ENCODE data around the gene TRPM3. TPM values are rescaled to one million over a fixed set of nuclear protein-coding genes. Genes with fewer than 3 reads are reported as not detected.

Gene TRPM3
- total RNA-seq, 4 donors from 2014 or later = under 0.01 to 0.26 (median under 0.01) TPM

- no peak overlapping the region for H3K4me3 ChIP-seq
- H3K9me3 ChIP-seq = no peaks in the 10 kb centered on the region
- DNase-seq = no peak
- 38 to 57% methylated on average over 2 of the region's 2 CpGs for WGBS, 2 donors
- no peak overlapping the region for H3K27ac ChIP-seq
- no peaks in the 10 kb centered on the region for H3K4me1 ChIP-seq
- intact Hi-C loops (cut with DNase I) = no loop called here
- no peaks in the 10 kb centered on the region for H3K36me3 ChIP-seq
- TF ChIP-seq, protein P1, sequence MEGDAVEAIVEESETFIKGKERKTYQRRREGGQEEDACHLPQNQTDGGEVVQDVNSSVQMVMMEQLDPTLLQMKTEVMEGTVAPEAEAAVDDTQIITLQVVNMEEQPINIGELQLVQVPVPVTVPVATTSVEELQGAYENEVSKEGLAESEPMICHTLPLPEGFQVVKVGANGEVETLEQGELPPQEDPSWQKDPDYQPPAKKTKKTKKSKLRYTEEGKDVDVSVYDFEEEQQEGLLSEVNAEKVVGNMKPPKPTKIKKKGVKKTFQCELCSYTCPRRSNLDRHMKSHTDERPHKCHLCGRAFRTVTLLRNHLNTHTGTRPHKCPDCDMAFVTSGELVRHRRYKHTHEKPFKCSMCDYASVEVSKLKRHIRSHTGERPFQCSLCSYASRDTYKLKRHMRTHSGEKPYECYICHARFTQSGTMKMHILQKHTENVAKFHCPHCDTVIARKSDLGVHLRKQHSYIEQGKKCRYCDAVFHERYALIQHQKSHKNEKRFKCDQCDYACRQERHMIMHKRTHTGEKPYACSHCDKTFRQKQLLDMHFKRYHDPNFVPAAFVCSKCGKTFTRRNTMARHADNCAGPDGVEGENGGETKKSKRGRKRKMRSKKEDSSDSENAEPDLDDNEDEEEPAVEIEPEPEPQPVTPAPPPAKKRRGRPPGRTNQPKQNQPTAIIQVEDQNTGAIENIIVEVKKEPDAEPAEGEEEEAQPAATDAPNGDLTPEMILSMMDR (IDR thresholded peaks at IDR 0.05) = no peak
- no peak for TF ChIP-seq POLR2A (IDR thresholded peaks at IDR 0.05)
- H3K27me3 ChIP-seq = no peaks in the 10 kb centered on the region
These were observed 12.5 kb downstream of the TRPM3 start for GRCh38 chr9:71108937-71109336.

GRCh38 chr9:71106992-71107391 is 14.4 kb downstream of the TRPM3 start:
- Histone ChIP-seq H3K9me3 (no peaks in the 10 kb centered on the region), H3K27ac (no peak overlapping the region), H3K36me3 (no peaks in the 10 kb centered on the region), H3K4me1 (no peaks in the 10 kb centered on the region), H3K4me3 (no peak overlapping the region), H3K27me3 (no peaks in the 10 kb centered on the region)
- intact Hi-C loops (cut with DNase I) = no loop called here
- WGBS, 2 donors = 71 to 74% methylated on average over 5 of the region's 5 CpGs
- no peak for TF ChIP-seq POLR2A (IDR thresholded peaks at IDR 0.05)
- TF ChIP-seq, protein P1 (IDR thresholded peaks at IDR 0.05) = no peak
- DNase-seq = no peak

GRCh38 chr9:71105192-71105591 is 16.2 kb downstream of the TRPM3 start:
- Histone ChIP-seq H3K27me3 (no peaks in the 10 kb centered on the region), H3K4me3 (no peak overlapping the region), H3K27ac (no peak overlapping the region), H3K4me1 (no peaks in the 10 kb centered on the region), H3K9me3 (no peaks in the 10 kb centered on the region), H3K36me3 (no peaks in the 10 kb centered on the region)
- DNase-seq = no peak
- intact Hi-C loops (cut with DNase I) = no loop called here
- TF ChIP-seq, protein P1 (IDR thresholded peaks at IDR 0.05) = no peak
- no peak for TF ChIP-seq POLR2A (IDR thresholded peaks at IDR 0.05)
- WGBS, 2 donors = 42 to 58% methylated on average over 1 of the region's 1 CpG

- no peaks in the 10 kb centered on the region for H3K4me1 ChIP-seq
- TF ChIP-seq, protein P1 (IDR thresholded peaks at IDR 0.05) = no peak
- no peak for TF ChIP-seq POLR2A (IDR thresholded peaks at IDR 0.05)
- intact Hi-C loops (cut with DNase I) = no loop called here
- no peaks in the 10 kb centered on the region for H3K36me3 ChIP-seq
- H3K4me3 ChIP-seq = no peak overlapping the region
- DNase-seq = no peak
- WGBS, 2 donors = 5 to 30% methylated on average over 2 of the region's 2 CpGs
- no peak overlapping the region for H3K27ac ChIP-seq
- H3K27me3 ChIP-seq = no peaks in the 10 kb centered on the region
- no peaks in the 10 kb centered on the region for H3K9me3 ChIP-seq
These were observed 22.6 kb downstream of the TRPM3 start for GRCh38 chr9:71098801-71099200.

DNA sequence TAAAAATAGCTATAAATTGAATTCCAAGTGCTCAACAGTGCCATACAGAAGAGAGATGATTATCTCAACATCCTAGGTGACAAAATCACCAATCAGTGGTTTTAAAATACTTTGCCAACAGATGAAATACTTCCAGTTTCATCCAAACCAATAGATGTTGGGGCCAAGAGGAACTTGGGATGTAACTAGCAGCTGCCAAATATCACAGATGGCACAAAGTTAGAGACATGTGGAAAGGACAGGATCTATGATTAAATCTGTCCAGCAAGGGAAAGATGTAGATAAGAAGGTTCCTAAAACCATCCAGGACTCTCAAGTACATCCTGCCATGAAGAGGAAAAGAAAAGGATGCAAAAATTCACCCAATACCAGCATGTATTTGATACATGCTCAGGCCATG is 23.8 kb downstream of the TRPM3 start:
- H3K4me3 ChIP-seq = no peak overlapping the region
- H3K9me3 ChIP-seq = no peaks in the 10 kb centered on the region
- DNase-seq = no peak
- no peaks in the 10 kb centered on the region for H3K27me3 ChIP-seq
- H3K4me1 ChIP-seq = no peaks in the 10 kb centered on the region
- intact Hi-C loops (cut with DNase I) = no loop called here
- H3K27ac ChIP-seq = no peak overlapping the region
- TF ChIP-seq POLR2A (IDR thresholded peaks at IDR 0.05) = no peak
- TF ChIP-seq, protein P1 (IDR thresholded peaks at IDR 0.05) = no peak
- no peaks in the 10 kb centered on the region for H3K36me3 ChIP-seq

Measured in esophagus squamous epithelium (tissue), 5 donors.